ENCODE data around the gene C2CD4C. TPM values are rescaled to one million over a fixed set of nuclear protein-coding genes. Genes with fewer than 3 reads are reported as not detected.

Gene C2CD4C
- total RNA-seq, 1 experiment from 2014 or later, result 9.8 TPM

DNA sequence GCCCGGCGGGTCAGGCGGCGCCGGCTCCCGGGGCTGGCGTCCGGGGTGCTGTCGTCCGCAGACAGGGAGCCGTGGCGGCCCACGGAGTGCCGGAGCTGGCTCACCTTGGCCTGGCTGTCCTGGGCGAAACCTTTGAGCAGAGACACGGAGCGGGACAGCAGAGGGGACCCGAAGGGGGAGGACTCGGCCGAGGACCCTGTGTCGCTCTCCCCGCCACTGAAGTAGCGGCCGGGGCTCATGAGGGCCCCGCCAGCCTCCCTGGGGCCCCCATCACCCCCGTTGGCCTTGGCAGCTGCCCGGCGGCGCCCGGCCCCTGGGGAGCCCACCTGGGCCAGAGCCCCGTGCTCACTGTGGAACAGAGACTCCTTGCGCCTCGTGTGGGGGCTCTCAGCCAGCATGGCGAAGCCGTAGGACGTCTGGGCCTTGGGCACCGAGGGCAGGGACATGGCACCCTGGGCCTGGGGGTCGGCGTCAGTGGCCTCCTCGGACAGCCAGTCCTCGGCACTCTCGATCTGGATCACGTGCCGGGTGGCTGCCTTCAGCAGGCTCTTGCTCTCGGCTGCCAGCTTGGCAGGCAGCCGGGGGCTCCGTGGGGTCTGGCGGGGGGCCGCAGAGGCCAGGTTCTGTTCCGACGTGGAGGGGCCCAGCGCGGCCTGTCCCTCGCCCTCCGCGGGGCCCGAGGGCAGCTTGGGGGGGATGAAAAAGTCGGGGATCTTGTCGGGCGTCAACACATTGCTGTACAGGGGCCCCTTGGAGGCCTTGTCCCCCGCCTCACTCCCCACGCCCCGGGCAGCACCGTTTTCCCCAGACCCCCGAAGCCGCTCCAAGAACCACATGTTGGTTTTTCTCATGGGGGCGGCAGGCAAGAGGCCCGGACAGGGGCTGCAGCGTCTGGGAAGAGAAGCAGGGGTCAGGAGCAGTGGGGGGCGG is 1.2 kb downstream of the C2CD4C start:
- ATAC-seq (no peak), DNase-seq (ENCODE audit: low spot score) (no peak)
- no peak overlapping the region for H3K27ac Mint-ChIP-seq
- H3K4me3 Mint-ChIP-seq, result peak overlapping the region; percentile 25
- TF ChIP-seq, protein P1, sequence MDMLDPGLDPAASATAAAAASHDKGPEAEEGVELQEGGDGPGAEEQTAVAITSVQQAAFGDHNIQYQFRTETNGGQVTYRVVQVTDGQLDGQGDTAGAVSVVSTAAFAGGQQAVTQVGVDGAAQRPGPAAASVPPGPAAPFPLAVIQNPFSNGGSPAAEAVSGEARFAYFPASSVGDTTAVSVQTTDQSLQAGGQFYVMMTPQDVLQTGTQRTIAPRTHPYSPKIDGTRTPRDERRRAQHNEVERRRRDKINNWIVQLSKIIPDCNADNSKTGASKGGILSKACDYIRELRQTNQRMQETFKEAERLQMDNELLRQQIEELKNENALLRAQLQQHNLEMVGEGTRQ (CRISPR knock-in tag; IDR thresholded peaks at IDR 0.05), result peak; percentile 47
- TF ChIP-seq RELA (CRISPR knock-in tag; IDR thresholded peaks at IDR 0.05; ENCODE audit: borderline replicate concordance), result no peak
- no peaks in the 10 kb centered on the region for H3K36me3 Mint-ChIP-seq
- peaks cover 11% of the 10 kb centered on the region for H3K27me3 Mint-ChIP-seq (ENCODE audit: low read depth)
- H3K9me3 Mint-ChIP-seq, result no peaks in the 10 kb centered on the region
- peaks cover 10% of the 10 kb centered on the region for H3K4me1 Mint-ChIP-seq
- ChIA-PET POLR2A (interaction anchor here (1.3 kb wide), 1 partner anchor 31 kb away, joined by 3 read pairs; no protein-coding TSS in a partner anchor), CTCF (interaction anchor here (1.0 to 2.8 kb wide), 4 partner anchors 72 to 103 kb away, joined by 3 to 15 read pairs (median 10); no protein-coding TSS in a partner anchor)

DNA sequence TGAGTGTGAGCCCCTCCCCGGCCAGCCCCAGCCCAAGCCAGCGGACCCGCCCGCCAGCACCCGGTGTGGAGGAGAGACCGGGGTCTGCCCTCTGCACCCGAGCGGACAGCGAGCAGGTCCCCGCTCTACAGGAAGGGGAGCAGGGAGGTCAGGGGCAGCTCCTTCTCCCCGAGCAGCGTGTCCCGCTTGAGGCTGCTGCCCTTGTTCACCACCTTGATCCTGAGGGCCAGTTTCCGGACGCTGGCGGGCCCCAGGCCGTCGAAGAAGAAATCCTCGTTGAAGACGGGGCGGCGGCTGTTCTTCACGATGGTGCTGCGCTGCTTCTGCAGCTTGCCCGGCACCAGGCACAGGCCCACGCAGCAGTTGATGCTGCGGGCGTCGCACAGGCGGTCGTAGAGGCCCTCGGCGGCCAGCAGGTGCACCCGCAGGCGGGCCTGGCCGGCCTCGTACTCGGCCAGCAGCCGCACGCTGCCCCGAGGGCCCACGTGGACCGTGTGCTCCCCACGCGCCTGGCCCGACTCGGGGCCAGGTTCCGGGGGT is 1.9 kb downstream of the C2CD4C start:
- Mint-ChIP-seq H3K27ac (no peak overlapping the region), H3K27me3 (ENCODE audit: low read depth) (peaks cover 11% of the 10 kb centered on the region), H3K4me3 (no peak overlapping the region), H3K36me3 (no peaks in the 10 kb centered on the region), H3K9me3 (no peaks in the 10 kb centered on the region), H3K4me1 (peaks cover 6% of the 10 kb centered on the region)
- DNase-seq (ENCODE audit: low spot score), result no peak
- POLR2A ChIA-PET, result no interaction called here
- CTCF ChIA-PET, result interaction anchor here (1.0 to 1.4 kb wide), 3 partner anchors 23 to 104 kb away, joined by 3 to 6 read pairs (median 4); no protein-coding TSS in a partner anchor
- no peak for ATAC-seq
- TF ChIP-seq, protein P2, sequence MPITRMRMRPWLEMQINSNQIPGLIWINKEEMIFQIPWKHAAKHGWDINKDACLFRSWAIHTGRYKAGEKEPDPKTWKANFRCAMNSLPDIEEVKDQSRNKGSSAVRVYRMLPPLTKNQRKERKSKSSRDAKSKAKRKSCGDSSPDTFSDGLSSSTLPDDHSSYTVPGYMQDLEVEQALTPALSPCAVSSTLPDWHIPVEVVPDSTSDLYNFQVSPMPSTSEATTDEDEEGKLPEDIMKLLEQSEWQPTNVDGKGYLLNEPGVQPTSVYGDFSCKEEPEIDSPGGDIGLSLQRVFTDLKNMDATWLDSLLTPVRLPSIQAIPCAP (CRISPR knock-in tag; IDR thresholded peaks at IDR 0.05), result no peak
- TF ChIP-seq, protein P3, sequence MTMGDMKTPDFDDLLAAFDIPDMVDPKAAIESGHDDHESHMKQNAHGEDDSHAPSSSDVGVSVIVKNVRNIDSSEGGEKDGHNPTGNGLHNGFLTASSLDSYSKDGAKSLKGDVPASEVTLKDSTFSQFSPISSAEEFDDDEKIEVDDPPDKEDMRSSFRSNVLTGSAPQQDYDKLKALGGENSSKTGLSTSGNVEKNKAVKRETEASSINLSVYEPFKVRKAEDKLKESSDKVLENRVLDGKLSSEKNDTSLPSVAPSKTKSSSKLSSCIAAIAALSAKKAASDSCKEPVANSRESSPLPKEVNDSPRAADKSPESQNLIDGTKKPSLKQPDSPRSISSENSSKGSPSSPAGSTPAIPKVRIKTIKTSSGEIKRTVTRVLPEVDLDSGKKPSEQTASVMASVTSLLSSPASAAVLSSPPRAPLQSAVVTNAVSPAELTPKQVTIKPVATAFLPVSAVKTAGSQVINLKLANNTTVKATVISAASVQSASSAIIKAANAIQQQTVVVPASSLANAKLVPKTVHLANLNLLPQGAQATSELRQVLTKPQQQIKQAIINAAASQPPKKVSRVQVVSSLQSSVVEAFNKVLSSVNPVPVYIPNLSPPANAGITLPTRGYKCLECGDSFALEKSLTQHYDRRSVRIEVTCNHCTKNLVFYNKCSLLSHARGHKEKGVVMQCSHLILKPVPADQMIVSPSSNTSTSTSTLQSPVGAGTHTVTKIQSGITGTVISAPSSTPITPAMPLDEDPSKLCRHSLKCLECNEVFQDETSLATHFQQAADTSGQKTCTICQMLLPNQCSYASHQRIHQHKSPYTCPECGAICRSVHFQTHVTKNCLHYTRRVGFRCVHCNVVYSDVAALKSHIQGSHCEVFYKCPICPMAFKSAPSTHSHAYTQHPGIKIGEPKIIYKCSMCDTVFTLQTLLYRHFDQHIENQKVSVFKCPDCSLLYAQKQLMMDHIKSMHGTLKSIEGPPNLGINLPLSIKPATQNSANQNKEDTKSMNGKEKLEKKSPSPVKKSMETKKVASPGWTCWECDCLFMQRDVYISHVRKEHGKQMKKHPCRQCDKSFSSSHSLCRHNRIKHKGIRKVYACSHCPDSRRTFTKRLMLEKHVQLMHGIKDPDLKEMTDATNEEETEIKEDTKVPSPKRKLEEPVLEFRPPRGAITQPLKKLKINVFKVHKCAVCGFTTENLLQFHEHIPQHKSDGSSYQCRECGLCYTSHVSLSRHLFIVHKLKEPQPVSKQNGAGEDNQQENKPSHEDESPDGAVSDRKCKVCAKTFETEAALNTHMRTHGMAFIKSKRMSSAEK (CRISPR knock-in tag; IDR thresholded peaks at IDR 0.05; ENCODE audit: borderline replicate concordance), result no peak
- TF ChIP-seq ZNF263 (CRISPR knock-in tag; IDR thresholded peaks at IDR 0.05; ENCODE audit: low read depth), result no peak
- TF ChIP-seq, protein P4, sequence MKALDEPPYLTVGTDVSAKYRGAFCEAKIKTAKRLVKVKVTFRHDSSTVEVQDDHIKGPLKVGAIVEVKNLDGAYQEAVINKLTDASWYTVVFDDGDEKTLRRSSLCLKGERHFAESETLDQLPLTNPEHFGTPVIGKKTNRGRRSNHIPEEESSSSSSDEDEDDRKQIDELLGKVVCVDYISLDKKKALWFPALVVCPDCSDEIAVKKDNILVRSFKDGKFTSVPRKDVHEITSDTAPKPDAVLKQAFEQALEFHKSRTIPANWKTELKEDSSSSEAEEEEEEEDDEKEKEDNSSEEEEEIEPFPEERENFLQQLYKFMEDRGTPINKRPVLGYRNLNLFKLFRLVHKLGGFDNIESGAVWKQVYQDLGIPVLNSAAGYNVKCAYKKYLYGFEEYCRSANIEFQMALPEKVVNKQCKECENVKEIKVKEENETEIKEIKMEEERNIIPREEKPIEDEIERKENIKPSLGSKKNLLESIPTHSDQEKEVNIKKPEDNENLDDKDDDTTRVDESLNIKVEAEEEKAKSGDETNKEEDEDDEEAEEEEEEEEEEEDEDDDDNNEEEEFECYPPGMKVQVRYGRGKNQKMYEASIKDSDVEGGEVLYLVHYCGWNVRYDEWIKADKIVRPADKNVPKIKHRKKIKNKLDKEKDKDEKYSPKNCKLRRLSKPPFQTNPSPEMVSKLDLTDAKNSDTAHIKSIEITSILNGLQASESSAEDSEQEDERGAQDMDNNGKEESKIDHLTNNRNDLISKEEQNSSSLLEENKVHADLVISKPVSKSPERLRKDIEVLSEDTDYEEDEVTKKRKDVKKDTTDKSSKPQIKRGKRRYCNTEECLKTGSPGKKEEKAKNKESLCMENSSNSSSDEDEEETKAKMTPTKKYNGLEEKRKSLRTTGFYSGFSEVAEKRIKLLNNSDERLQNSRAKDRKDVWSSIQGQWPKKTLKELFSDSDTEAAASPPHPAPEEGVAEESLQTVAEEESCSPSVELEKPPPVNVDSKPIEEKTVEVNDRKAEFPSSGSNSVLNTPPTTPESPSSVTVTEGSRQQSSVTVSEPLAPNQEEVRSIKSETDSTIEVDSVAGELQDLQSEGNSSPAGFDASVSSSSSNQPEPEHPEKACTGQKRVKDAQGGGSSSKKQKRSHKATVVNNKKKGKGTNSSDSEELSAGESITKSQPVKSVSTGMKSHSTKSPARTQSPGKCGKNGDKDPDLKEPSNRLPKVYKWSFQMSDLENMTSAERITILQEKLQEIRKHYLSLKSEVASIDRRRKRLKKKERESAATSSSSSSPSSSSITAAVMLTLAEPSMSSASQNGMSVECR (CRISPR knock-in tag; IDR thresholded peaks at IDR 0.05; ENCODE audit: borderline replicate concordance), result no peak
- TF ChIP-seq, protein P5, sequence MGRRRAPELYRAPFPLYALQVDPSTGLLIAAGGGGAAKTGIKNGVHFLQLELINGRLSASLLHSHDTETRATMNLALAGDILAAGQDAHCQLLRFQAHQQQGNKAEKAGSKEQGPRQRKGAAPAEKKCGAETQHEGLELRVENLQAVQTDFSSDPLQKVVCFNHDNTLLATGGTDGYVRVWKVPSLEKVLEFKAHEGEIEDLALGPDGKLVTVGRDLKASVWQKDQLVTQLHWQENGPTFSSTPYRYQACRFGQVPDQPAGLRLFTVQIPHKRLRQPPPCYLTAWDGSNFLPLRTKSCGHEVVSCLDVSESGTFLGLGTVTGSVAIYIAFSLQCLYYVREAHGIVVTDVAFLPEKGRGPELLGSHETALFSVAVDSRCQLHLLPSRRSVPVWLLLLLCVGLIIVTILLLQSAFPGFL (CRISPR knock-in tag; IDR thresholded peaks at IDR 0.05; ENCODE audit: borderline replicate concordance), result no peak
- no peak for TF ChIP-seq ZNF121 (CRISPR knock-in tag; IDR thresholded peaks at IDR 0.05)
- TF ChIP-seq, protein P6, sequence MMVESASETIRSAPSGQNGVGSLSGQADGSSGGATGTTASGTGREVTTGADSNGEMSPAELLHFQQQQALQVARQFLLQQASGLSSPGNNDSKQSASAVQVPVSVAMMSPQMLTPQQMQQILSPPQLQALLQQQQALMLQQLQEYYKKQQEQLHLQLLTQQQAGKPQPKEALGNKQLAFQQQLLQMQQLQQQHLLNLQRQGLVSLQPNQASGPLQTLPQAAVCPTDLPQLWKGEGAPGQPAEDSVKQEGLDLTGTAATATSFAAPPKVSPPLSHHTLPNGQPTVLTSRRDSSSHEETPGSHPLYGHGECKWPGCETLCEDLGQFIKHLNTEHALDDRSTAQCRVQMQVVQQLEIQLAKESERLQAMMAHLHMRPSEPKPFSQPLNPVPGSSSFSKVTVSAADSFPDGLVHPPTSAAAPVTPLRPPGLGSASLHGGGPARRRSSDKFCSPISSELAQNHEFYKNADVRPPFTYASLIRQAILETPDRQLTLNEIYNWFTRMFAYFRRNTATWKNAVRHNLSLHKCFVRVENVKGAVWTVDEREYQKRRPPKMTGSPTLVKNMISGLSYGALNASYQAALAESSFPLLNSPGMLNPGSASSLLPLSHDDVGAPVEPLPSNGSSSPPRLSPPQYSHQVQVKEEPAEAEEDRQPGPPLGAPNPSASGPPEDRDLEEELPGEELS (CRISPR knock-in tag; IDR thresholded peaks at IDR 0.05), result no peak
- TF ChIP-seq, protein P7, sequence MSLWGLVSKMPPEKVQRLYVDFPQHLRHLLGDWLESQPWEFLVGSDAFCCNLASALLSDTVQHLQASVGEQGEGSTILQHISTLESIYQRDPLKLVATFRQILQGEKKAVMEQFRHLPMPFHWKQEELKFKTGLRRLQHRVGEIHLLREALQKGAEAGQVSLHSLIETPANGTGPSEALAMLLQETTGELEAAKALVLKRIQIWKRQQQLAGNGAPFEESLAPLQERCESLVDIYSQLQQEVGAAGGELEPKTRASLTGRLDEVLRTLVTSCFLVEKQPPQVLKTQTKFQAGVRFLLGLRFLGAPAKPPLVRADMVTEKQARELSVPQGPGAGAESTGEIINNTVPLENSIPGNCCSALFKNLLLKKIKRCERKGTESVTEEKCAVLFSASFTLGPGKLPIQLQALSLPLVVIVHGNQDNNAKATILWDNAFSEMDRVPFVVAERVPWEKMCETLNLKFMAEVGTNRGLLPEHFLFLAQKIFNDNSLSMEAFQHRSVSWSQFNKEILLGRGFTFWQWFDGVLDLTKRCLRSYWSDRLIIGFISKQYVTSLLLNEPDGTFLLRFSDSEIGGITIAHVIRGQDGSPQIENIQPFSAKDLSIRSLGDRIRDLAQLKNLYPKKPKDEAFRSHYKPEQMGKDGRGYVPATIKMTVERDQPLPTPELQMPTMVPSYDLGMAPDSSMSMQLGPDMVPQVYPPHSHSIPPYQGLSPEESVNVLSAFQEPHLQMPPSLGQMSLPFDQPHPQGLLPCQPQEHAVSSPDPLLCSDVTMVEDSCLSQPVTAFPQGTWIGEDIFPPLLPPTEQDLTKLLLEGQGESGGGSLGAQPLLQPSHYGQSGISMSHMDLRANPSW (CRISPR knock-in tag; conservative IDR thresholded peaks at IDR 0.05; ENCODE audit: low read depth), result no peak
- TF ChIP-seq MXD4 (CRISPR knock-in tag; IDR thresholded peaks at IDR 0.05; ENCODE audit: borderline replicate concordance), result no peak
- no peak for TF ChIP-seq TCF7 (CRISPR knock-in tag; IDR thresholded peaks at IDR 0.05; ENCODE audit: low read depth)
- TF ChIP-seq FOXK1 (CRISPR knock-in tag; IDR thresholded peaks at IDR 0.05), result no peak
- TF ChIP-seq ZNF396 (CRISPR knock-in tag; IDR thresholded peaks at IDR 0.05; ENCODE audit: borderline replicate concordance), result no peak

Data from WTC11 (cell line).